HCT116 (cell line): Measurements from ENCODE around the gene SNRNP27. TPM values are rescaled to one million over a fixed set of nuclear protein-coding genes. Genes with fewer than 3 reads are reported as not detected.

Source experiments
- ATAC-seq: fragments of 200-7000 bp; cut with Tn5 transposase; 2 replicates; pipeline ENCODE4 v1.9.1; 2020; ENCODE audit warnings: mild to moderate bottlenecking, moderate library complexity
- BruUV-seq: library from RNA; stranded (reverse); fragments of 400-500 nt; replicated peaks from 2 replicates; lab custom pipeline; 2021; lab: Mats Ljungman, UMichigan
- CTCF ChIA-PET: fragments of 300-600 bp; sonication (Branson Sonifier 250); formaldehyde crosslinking; loops from one replicate; lab custom pipeline; 2021; ENCODE audit warnings: antibody characterized with exemption; lab: Charles Lee
- POLR2A ChIA-PET: fragments of 300-600, 350-600 bp; sonication (Branson Sonifier 250); formaldehyde crosslinking; loops from one replicate; lab custom pipeline; 2021; ENCODE audit warnings: antibody characterized with exemption; lab: Charles Lee
- RAD21 ChIA-PET, 2 experiments: fragments of 300-600 bp; sonication (Branson Sonifier 250); formaldehyde crosslinking; loops; one replicate each; lab custom pipeline; 2023; ENCODE audit warnings: low total read pairs in 2 of 2; ENCODE audit not compliant: uncharacterized antibody in 2 of 2, unreplicated experiment in 2 of 2, low non-redundant PET in 1 of 2; lab: Charles Lee
- DNase-seq: peaks from one replicate; pipeline ENCODE4 v3.0.0-alpha.2; 2010; ENCODE audit warnings: low read depth, low spot score
- H2AFZ ChIP-seq: fragments of 200-600 bp; shearing (Covaris generic), sonication (generic); 2 replicates; pipeline ENCODE4 v1.6.1; 2017; ENCODE audit warnings: low read depth, mixed run types, mixed read lengths, antibody characterized with exemption, low read length; ENCODE audit not compliant: poor library complexity, severe bottlenecking
- H3K27ac ChIP-seq: 2 replicates; pipeline ENCODE4 v1.5.1; 2012; ENCODE audit warnings: low read depth, low read length
- H3K27me3 ChIP-seq: fragments of 200-600 bp; sonication (generic); 2 replicates; pipeline ENCODE4 v1.6.1; 2016; ENCODE audit warnings: mixed run types, low read length, mixed read lengths; ENCODE audit not compliant: insufficient read depth
- H3K36me3 ChIP-seq, 2 experiments: fragments of 200-500 bp in 1 of 2; fragments of 200-600 bp in 1 of 2; sonication (Bioruptor generic) in 1 of 2; sonication (generic) in 1 of 2; 2 replicates each; pipeline versions ENCODE4 v1.5.1 to v1.6.1; 2014 to 2016; ENCODE audit warnings: low read length in 2 of 2, inconsistent platforms in 1 of 2, mixed read lengths in 1 of 2, mixed run types in 1 of 2; ENCODE audit not compliant: insufficient read depth in 2 of 2, control insufficient read depth in 1 of 2
- H3K4me1 ChIP-seq, 2 experiments: fragments of 200-600 bp in 1 of 2; sonication (generic) in 1 of 2; 2 replicates each; pipeline versions ENCODE4 v1.5.1 to v1.6.1; 2012 to 2017; ENCODE audit warnings: low read length in 2 of 2, inconsistent platforms in 1 of 2, mild to moderate bottlenecking in 1 of 2, mixed read lengths in 1 of 2, mixed run types in 1 of 2, moderate library complexity in 1 of 2; ENCODE audit not compliant: insufficient read depth in 2 of 2, control insufficient read depth in 1 of 2
- H3K4me2 ChIP-seq: fragments of 200-600 bp; sonication (generic); 2 replicates; pipeline ENCODE4 v1.6.1; 2017; ENCODE audit warnings: mixed run types, low read length, mixed read lengths
- H3K4me3 ChIP-seq, 2 experiments: fragments of 200-600 bp in 1 of 2; sonication (generic) in 1 of 2; replicated peaks in 1 of 2; 2 replicates each; pipeline ENCODE4 v1.5.1; 2011 to 2016; ENCODE audit warnings: low read length in 2 of 2, control low read depth in 1 of 2, low read depth in 1 of 2, mild to moderate bottlenecking in 1 of 2, mixed read lengths in 1 of 2, mixed run types in 1 of 2
- H3K79me2 ChIP-seq: fragments of 200-600 bp; sonication (generic); 2 replicates; pipeline ENCODE4 v1.6.1; 2017; ENCODE audit warnings: mild to moderate bottlenecking, mixed run types, low read length, moderate library complexity, mixed read lengths; ENCODE audit not compliant: insufficient read depth
- H3K9ac ChIP-seq: fragments of 200-600 bp; sonication (generic); 2 replicates; pipeline ENCODE4 v1.6.1; 2016; ENCODE audit warnings: low read length, mixed read lengths
- H3K9me2 ChIP-seq: fragments of 200-600 bp; sonication (generic), shearing (Covaris generic); 2 replicates; pipeline ENCODE4 v1.6.1; 2017; ENCODE audit warnings: mixed run types, mild to moderate bottlenecking, moderate library complexity; ENCODE audit not compliant: insufficient read depth
- H3K9me3 ChIP-seq, 2 experiments: fragments of 200-500 bp in 1 of 2; fragments of 200-600 bp in 1 of 2; sonication (Bioruptor generic) in 1 of 2; sonication (generic) in 1 of 2; 2 replicates each; pipeline ENCODE4 v1.6.1; 2014 to 2017; ENCODE audit warnings: low read length in 2 of 2, mixed read lengths in 2 of 2, inconsistent platforms in 1 of 2, low read depth in 1 of 2, mild to moderate bottlenecking in 1 of 2, mixed run types in 1 of 2, moderate library complexity in 1 of 2; ENCODE audit not compliant: control insufficient read depth in 1 of 2, insufficient read depth in 1 of 2
- H4K20me1 ChIP-seq: fragments of 200-600 bp; sonication (generic), shearing (Covaris generic); 2 replicates; pipeline ENCODE4 v1.6.1; 2017; ENCODE audit warnings: mixed run types, mild to moderate bottlenecking, moderate library complexity; ENCODE audit not compliant: insufficient read depth
- ATF3 ChIP-seq: IDR thresholded peaks from 2 replicates; pipeline ENCODE4 v1.6.1; 2012
- CBX3 ChIP-seq: IDR thresholded peaks from 2 replicates; pipeline ENCODE4 v1.6.1; 2012; ENCODE audit warnings: low read depth
- CTCF ChIP-seq, 3 experiments: fragments of 200-600 bp in 1 of 3; sonication (generic) in 1 of 3; IDR thresholded peaks in 2 of 3; conservative IDR thresholded peaks in 1 of 3; 2 replicates each; pipeline ENCODE4 v1.5.1; 2012 to 2017; ENCODE audit warnings: low read depth in 2 of 3, low read length in 2 of 3, antibody characterized with exemption in 1 of 3, borderline replicate concordance in 1 of 3, control low read depth in 1 of 3, mild to moderate bottlenecking in 1 of 3, mixed read lengths in 1 of 3, mixed run types in 1 of 3, moderate library complexity in 1 of 3; ENCODE audit not compliant: insufficient read depth in 1 of 3
- EGR1 ChIP-seq: IDR thresholded peaks from 2 replicates; pipeline ENCODE4 v1.6.1; 2012; ENCODE audit warnings: low read depth
- EZH2phosphoT487 ChIP-seq: fragments of 200-600 bp; IDR thresholded peaks from 2 replicates; pipeline ENCODE4 v1.6.1; 2018; ENCODE audit warnings: antibody characterized with exemption, borderline replicate concordance
- FOSL1 ChIP-seq: IDR thresholded peaks from 2 replicates; pipeline ENCODE4 v1.6.1; 2012; ENCODE audit warnings: low read depth
- MAX ChIP-seq: IDR thresholded peaks from 2 replicates; pipeline ENCODE4 v1.6.1; 2012
- SP1 ChIP-seq: IDR thresholded peaks from 2 replicates; pipeline ENCODE4 v1.6.1; 2012; ENCODE audit warnings: low read depth
- YY1 ChIP-seq: IDR thresholded peaks from 2 replicates; pipeline ENCODE4 v1.6.1; 2011; ENCODE audit warnings: low read length, low read depth, moderate library complexity, mild to moderate bottlenecking; ENCODE audit not compliant: insufficient replicate concordance; ENCODE audit errors: extremely low read depth
- ZNF274 ChIP-seq: fragments of 200-500 bp; sonication (Bioruptor generic); IDR thresholded peaks from 2 replicates; pipeline ENCODE4 v1.6.1; 2014; ENCODE audit warnings: mild to moderate bottlenecking, low read depth, low read length, inconsistent platforms
- intact Hi-C: fragments of 100-400 bp; cut with micrococcal nuclease; formaldehyde crosslinking; loops from 2 replicates; pipeline ENCODE4 v1.10.0; 2022
- total RNA-seq: library from RNA; stranded (reverse); gene quantifications from one replicate; pipeline ENCODE4 v1.2.1, GENCODE V29; 2021; ENCODE audit not compliant: unreplicated experiment

Gene SNRNP27
- total RNA-seq, 1 experiment from 2014 or later = 44.4 TPM

- Histone ChIP-seq H3K9me2 (no peaks in the 10 kb centered on the region), H3K4me3 (no peak overlapping the region), H3K36me3 (no peaks in the 10 kb centered on the region; a peak in 1 of 4 replicates), H3K79me2 (no peaks in the 10 kb centered on the region), H2AFZ (no peak overlapping the region), H3K9me3 (no peaks in the 10 kb centered on the region), H3K27me3 (no peaks in the 10 kb centered on the region), H3K9ac (no peak overlapping the region), H4K20me1 (no peaks in the 10 kb centered on the region), H3K4me2 (no peak overlapping the region), H3K4me1 (peaks cover 0 to 9% of the 10 kb centered on the region in 2 experiments; a peak in 1 of 4 replicates), H3K27ac (no peak overlapping the region)
- ChIA-PET RAD21 (no interaction called here), CTCF (no interaction called here), POLR2A (interaction anchor here (0.9 to 1.2 kb wide), 2 partner anchors 11 to 19 kb away, joined by 3 to 4 read pairs; partner anchors contain the start of gene MXD1)
- ATAC-seq (no peak), DNase-seq (no peak)
- no peak for TF ChIP-seq CTCF (IDR thresholded peaks at IDR 0.05 in 2 of 3, conservative IDR thresholded peaks at IDR 0.05 in 1 of 3; ENCODE audit: borderline replicate concordance in 1 of 3, insufficient read depth in 1 of 3, low read depth in 2 of 3, low read length in 2 of 3)
- TF ChIP-seq MAX = no peak
- TF ChIP-seq ATF3 = no peak
- TF ChIP-seq ZNF274 = no peak
- TF ChIP-seq SP1 = no peak
- no peak for TF ChIP-seq CBX3
- no peak for TF ChIP-seq FOSL1
- no peak for TF ChIP-seq YY1
- TF ChIP-seq EGR1 = no peak
- no peak for TF ChIP-seq EZH2phosphoT487
- intact Hi-C loops = no loop called here
- no TSS peak for BruUV-seq
Measured at GRCh38 chr2:69933254-69933828, 39.6 kb downstream of the SNRNP27 start.
